Measurements from ENCODE around the gene RASSF7. TPM values are rescaled to one million over a fixed set of nuclear protein-coding genes. Genes with fewer than 3 reads are reported as not detected.

RASSF7 gene
- total and polyA plus RNA-seq, 8 donors = 16.7 to 330 (median 94.9) TPM

- peaks cover 97 to 100% (median 100%) of the 10 kb centered on the region in 4 donors for H3K36me3 ChIP-seq
Measured at GRCh38 chr11:607971-608659, 47.3 kb downstream of the RASSF7 start.

GRCh38 chr11:608791-609251, 48.1 kb downstream of the RASSF7 start:
- no peak overlapping the region for H3K27ac ChIP-seq
- no peaks in the 10 kb centered on the region for H3K9me3 ChIP-seq
- WGBS, 5 donors = 84 to 89% (median 88%) methylated on average over 23 to 28 of the region's 28 CpGs
- H3K4me3 ChIP-seq = no peak overlapping the region
- peaks cover 93 to 98% (median 96%) of the 10 kb centered on the region in 4 donors for H3K36me3 ChIP-seq
- H3K27me3 ChIP-seq = no peaks in the 10 kb centered on the region
- H3K4me1 ChIP-seq = peaks cover 14 to 37% (median 35%) of the 10 kb centered on the region in 4 donors
- no peak for DNase-seq
- intact Hi-C loops (cut with DNase I; ENCODE audit: low total_unique reads) = no loop called here
- no peak for TF ChIP-seq POLR2A (IDR thresholded peaks at IDR 0.05)
- TF ChIP-seq CTCF (IDR thresholded peaks at IDR 0.05) = no peak
- no peak for TF ChIP-seq EP300 (IDR thresholded peaks at IDR 0.05)
- no peak for TF ChIP-seq POLR2AphosphoS5 (IDR thresholded peaks at IDR 0.05)

More at GRCh38 chr11:607971-608659, 47.3 kb downstream of the RASSF7 start:
- H3K9me3 ChIP-seq = no peaks in the 10 kb centered on the region
- no peak overlapping the region for H3K4me3 ChIP-seq
- no peaks in the 10 kb centered on the region for H3K27me3 ChIP-seq
- H3K27ac ChIP-seq = no peak overlapping the region
- TF ChIP-seq EP300 (IDR thresholded peaks at IDR 0.05) (no peak), CTCF (IDR thresholded peaks at IDR 0.05) (no peak), POLR2AphosphoS5 (IDR thresholded peaks at IDR 0.05) (no peak), POLR2A (IDR thresholded peaks at IDR 0.05) (no peak)
- intact Hi-C loops (cut with DNase I; ENCODE audit: low total_unique reads) = no loop called here
- H3K4me1 ChIP-seq = peaks cover 10 to 30% (median 28%) of the 10 kb centered on the region in 4 donors
- 90 to 95% (median 94%) methylated on average over 14 to 45 of the region's 45 CpGs for WGBS, 5 donors
- DNase-seq = no peak

GRCh38 chr11:609341-609811, 48.6 kb downstream of the RASSF7 start:
- Histone ChIP-seq H3K4me1 (peaks cover 20 to 43% (median 41%) of the 10 kb centered on the region in 4 donors), H3K27me3 (no peaks in the 10 kb centered on the region), H3K27ac (no peak overlapping the region), H3K36me3 (peaks cover 88 to 97% (median 95%) of the 10 kb centered on the region in 4 donors), H3K9me3 (no peaks in the 10 kb centered on the region), H3K4me3 (no peak overlapping the region)
- intact Hi-C loops (cut with DNase I; ENCODE audit: low total_unique reads) = no loop called here
- 89 to 96% (median 95%) methylated on average over 14 to 28 of the region's 28 CpGs for WGBS, 5 donors
- TF ChIP-seq EP300 (IDR thresholded peaks at IDR 0.05) = no peak
- no peak for TF ChIP-seq CTCF (IDR thresholded peaks at IDR 0.05)
- TF ChIP-seq POLR2AphosphoS5 (IDR thresholded peaks at IDR 0.05) = no peak
- TF ChIP-seq POLR2A (IDR thresholded peaks at IDR 0.05) = no peak
- peak in 1 of 2 donors; percentile 6 for DNase-seq

GRCh38 chr11:610146-610801, 49.5 kb downstream of the RASSF7 start:
- Histone ChIP-seq H3K9me3 (no peaks in the 10 kb centered on the region), H3K27me3 (no peaks in the 10 kb centered on the region), H3K4me3 (no peak overlapping the region), H3K4me1 (peaks cover 29 to 52% (median 50%) of the 10 kb centered on the region in 4 donors), H3K36me3 (peaks cover 79 to 93% (median 88%) of the 10 kb centered on the region in 4 donors), H3K27ac (no peak overlapping the region)
- intact Hi-C loops (cut with DNase I; ENCODE audit: low total_unique reads) = no loop called here
- WGBS, 5 donors = 91 to 97% (median 96%) methylated on average over 10 to 18 of the region's 18 CpGs
- DNase-seq = no peak
- TF ChIP-seq EP300 (IDR thresholded peaks at IDR 0.05) (no peak), POLR2AphosphoS5 (IDR thresholded peaks at IDR 0.05) (no peak), POLR2A (IDR thresholded peaks at IDR 0.05) (no peak), CTCF (IDR thresholded peaks at IDR 0.05) (no peak)
